Measurements from ENCODE around the gene GRAMD1B. TPM values are rescaled to one million over a fixed set of nuclear protein-coding genes. Genes with fewer than 3 reads are reported as not detected.

Gene GRAMD1B
- total RNA-seq, 4 donors from 2014 or later, result 27.5 to 37.2 (median 30.6) TPM

DNA sequence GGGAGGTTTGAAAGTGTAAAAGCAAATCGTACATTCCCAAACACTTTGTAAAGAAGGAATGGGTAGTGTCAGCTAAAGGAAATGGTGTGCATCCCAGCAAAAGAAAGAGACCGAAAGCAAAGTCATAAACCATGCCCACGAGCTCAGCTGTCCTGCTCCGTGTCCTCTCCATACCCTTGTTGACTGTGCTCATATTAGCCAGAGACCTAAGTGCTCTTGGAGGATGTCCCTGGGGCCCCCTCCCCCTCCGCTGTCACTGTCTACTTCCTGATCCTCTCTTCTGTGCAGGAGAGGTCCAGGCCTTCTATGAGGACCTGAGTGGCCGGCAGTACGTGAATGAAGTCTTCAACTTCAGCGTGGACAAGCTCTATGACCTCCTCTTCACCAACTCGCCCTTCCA is 178.3 kb downstream of the GRAMD1B start:
- Histone ChIP-seq H3K36me3 (peaks cover 0 to 70% (median 0%) of the 10 kb centered on the region in 3 donors), H3K4me1 (no peaks in the 10 kb centered on the region), H3K4me3 (no peak overlapping the region), H3K27me3 (no peaks in the 10 kb centered on the region), H3K27ac (peak overlapping the region in 2 of 4 donors; percentile 46 to 60), H3K9me3 (no peaks in the 10 kb centered on the region)
- DNase-seq (ENCODE audit: low spot score in 2 of 2), result no peak
- TF ChIP-seq, protein P1, sequence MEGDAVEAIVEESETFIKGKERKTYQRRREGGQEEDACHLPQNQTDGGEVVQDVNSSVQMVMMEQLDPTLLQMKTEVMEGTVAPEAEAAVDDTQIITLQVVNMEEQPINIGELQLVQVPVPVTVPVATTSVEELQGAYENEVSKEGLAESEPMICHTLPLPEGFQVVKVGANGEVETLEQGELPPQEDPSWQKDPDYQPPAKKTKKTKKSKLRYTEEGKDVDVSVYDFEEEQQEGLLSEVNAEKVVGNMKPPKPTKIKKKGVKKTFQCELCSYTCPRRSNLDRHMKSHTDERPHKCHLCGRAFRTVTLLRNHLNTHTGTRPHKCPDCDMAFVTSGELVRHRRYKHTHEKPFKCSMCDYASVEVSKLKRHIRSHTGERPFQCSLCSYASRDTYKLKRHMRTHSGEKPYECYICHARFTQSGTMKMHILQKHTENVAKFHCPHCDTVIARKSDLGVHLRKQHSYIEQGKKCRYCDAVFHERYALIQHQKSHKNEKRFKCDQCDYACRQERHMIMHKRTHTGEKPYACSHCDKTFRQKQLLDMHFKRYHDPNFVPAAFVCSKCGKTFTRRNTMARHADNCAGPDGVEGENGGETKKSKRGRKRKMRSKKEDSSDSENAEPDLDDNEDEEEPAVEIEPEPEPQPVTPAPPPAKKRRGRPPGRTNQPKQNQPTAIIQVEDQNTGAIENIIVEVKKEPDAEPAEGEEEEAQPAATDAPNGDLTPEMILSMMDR (IDR thresholded peaks at IDR 0.05), result no peak
- TF ChIP-seq EP300 (IDR thresholded peaks at IDR 0.05) (no peak), POLR2A (IDR thresholded peaks at IDR 0.05) (no peak)
- 92% methylated on average over 9 of the region's 9 CpGs for WGBS, 2 donors

DNA sequence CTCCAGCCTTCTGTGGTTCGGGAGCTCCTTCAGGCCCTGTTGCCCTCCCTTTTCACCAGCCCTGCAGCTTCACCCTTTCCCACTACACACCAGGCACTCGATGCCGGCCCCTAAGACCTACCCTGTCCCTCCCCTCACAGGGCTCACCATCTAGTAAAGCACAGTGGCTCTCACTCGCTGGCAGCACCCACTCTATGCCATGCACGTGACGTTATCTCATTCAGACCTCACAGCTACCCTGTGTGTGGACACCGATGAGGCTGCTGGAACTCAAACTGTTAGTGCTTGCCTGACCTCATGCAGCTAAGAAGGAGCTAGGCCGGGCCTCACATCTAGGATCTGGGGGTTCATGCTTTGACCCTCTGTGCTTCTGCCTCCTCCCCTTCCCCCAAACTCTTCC is 178.9 kb downstream of the GRAMD1B start:
- no peak for DNase-seq (ENCODE audit: low spot score in 2 of 2)
- Histone ChIP-seq H3K27ac (peak overlapping the region in 2 of 4 donors; percentile 46 to 60), H3K36me3 (peaks cover 0 to 70% (median 0%) of the 10 kb centered on the region in 3 donors), H3K27me3 (no peaks in the 10 kb centered on the region), H3K4me1 (no peaks in the 10 kb centered on the region), H3K4me3 (no peak overlapping the region), H3K9me3 (no peaks in the 10 kb centered on the region)
- 57 to 63% methylated on average over 7 to 8 of the region's 8 CpGs for WGBS, 2 donors
- TF ChIP-seq, protein P1 (IDR thresholded peaks at IDR 0.05), result no peak
- TF ChIP-seq POLR2A (IDR thresholded peaks at IDR 0.05) (no peak), EP300 (IDR thresholded peaks at IDR 0.05) (no peak)

DNA sequence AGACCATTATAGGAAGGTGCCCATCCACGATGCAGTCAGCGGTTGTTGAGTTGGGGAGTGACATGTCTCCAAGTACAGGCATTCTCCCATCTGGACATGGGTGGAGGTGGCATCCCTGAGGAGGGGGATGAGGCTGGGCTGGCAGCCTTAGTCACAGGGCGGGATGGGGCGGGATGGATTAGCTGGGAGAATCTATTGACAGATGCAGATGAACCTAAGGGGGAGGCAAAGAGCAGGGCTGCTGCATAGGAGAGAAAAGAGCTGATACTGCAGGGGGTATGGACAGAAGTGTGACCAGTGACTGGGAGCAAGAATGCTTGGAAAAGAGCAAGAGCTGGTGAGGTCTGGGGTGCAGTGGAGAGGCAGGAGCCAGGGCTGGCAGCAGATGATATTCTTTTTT is 181.6 kb downstream of the GRAMD1B start:
- Histone ChIP-seq H3K4me3 (no peak overlapping the region), H3K36me3 (peaks cover 0 to 73% (median 3%) of the 10 kb centered on the region in 3 donors), H3K27ac (no peak overlapping the region), H3K9me3 (no peaks in the 10 kb centered on the region), H3K4me1 (peaks cover 0 to 5% (median 0%) of the 10 kb centered on the region in 4 donors), H3K27me3 (no peaks in the 10 kb centered on the region)
- 87 to 89% methylated on average over 4 of the region's 4 CpGs for WGBS, 2 donors
- no peak for DNase-seq (ENCODE audit: low spot score in 2 of 2)
- TF ChIP-seq POLR2A (IDR thresholded peaks at IDR 0.05) (no peak), EP300 (IDR thresholded peaks at IDR 0.05) (no peak)
- TF ChIP-seq, protein P1 (IDR thresholded peaks at IDR 0.05), result no peak

DNA sequence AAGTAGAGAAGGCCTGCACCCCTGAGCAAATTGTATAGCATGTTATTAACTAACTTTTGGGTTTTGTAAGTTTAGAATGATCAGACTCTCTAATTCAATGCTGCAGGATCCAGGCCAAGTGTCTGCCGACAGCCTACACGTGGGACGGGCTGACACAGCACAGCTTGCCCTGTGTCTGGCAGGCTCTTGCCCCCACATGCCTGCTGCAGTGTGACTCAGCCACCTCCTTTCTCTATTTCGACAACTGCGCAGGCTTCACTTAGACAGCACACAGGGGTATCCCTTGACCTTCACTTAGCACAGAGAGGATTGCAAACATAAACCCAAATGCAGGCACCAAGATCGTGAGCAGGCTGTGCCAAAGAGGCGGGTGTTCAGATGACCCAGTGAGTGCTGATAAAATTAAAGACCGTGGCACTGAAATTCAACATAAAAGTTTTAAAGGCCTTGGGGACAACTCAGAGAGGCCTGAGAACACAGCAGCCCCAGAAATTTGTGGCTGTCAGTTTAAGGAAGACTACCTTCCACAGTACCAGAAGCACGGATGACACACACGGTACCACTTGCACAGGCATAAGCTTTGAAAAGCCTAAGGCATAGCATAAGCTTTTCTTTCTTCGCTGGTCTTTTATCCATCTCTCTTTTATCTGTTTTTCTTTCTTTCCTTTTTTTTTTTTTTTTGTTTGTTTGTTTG is 186.6 kb downstream of the GRAMD1B start:
- H3K4me1 ChIP-seq, result peaks cover 0 to 7% (median 0%) of the 10 kb centered on the region in 4 donors
- TF ChIP-seq POLR2A (IDR thresholded peaks at IDR 0.05) (no peak), EP300 (IDR thresholded peaks at IDR 0.05) (peak in 1 of 2 donors; percentile 47)
- TF ChIP-seq, protein P1 (IDR thresholded peaks at IDR 0.05), result no peak
- no peak overlapping the region for H3K27ac ChIP-seq
- H3K4me3 ChIP-seq, result no peak overlapping the region
- no peaks in the 10 kb centered on the region for H3K27me3 ChIP-seq
- whole genome bisulfite sequencing, 2 donors, result 61 to 72% methylated on average over 11 of the region's 11 CpGs
- peaks cover 0 to 60% (median 3%) of the 10 kb centered on the region in 3 donors for H3K36me3 ChIP-seq
- H3K9me3 ChIP-seq, result no peaks in the 10 kb centered on the region
- DNase-seq (ENCODE audit: low spot score in 2 of 2), result no peak

DNA sequence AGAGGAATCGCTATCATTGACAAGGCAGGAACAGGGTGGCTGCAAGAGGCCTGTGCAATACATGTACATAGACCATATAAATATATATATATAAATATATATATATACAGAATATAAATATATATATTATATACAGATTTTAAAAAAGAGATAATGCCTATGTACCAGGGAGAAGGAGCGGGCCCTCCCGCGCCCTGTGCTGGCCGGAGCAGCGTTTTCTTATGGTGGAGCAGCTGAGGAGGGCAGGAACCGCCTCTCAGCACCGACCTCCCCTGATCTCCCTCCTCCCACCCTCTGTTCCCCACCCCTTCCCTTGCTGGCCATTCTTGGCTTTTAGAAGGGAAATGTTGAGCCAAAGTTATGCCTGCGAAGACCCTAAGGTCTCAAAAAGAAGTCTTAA is 192.5 kb downstream of the GRAMD1B start:
- no peak overlapping the region for H3K27ac ChIP-seq
- DNase-seq (ENCODE audit: low spot score in 2 of 2), result no peak
- H3K4me1 ChIP-seq, result no peaks in the 10 kb centered on the region
- no peaks in the 10 kb centered on the region for H3K9me3 ChIP-seq
- no peak overlapping the region for H3K4me3 ChIP-seq
- H3K27me3 ChIP-seq, result no peaks in the 10 kb centered on the region
- H3K36me3 ChIP-seq, result peaks cover 0 to 56% (median 3%) of the 10 kb centered on the region in 3 donors
- TF ChIP-seq EP300 (IDR thresholded peaks at IDR 0.05), result no peak
- WGBS, 2 donors, result 90 to 91% methylated on average over 9 of the region's 9 CpGs

Data from tibial nerve (tissue), 4 donors.